Endodermal cell (in vitro differentiated cells): ENCODE results near the gene KRT1. TPM values are rescaled to one million over a fixed set of nuclear protein-coding genes. Genes with fewer than 3 reads are reported as not detected.
"Not testable (repeated sequence)": the region's sequence is repeated elsewhere in the genome, so short reads cannot be mapped to it uniquely, and the experiment has no call there.

Source experiments
- DNase-seq: peaks from one replicate; pipeline ENCODE4 v3.0.0-alpha.2; 2017
- H3K27ac ChIP-seq: 2 replicates; pipeline ENCODE4 v1.5.1; 2013; ENCODE audit warnings: mild to moderate bottlenecking, low read depth, low read length, moderate library complexity
- H3K27me3 ChIP-seq: 2 replicates; pipeline ENCODE4 v1.6.1; 2013; ENCODE audit warnings: mild to moderate bottlenecking, low read length, moderate library complexity; ENCODE audit not compliant: insufficient read depth, control insufficient read depth, poor library complexity, severe bottlenecking
- H3K36me3 ChIP-seq: 2 replicates; pipeline ENCODE4 v1.7.0; 2013; ENCODE audit warnings: mild to moderate bottlenecking, low read length, moderate library complexity; ENCODE audit not compliant: control insufficient read depth, insufficient read depth
- H3K4me1 ChIP-seq: one replicate; pipeline ENCODE4 v1.7.0; 2013; ENCODE audit warnings: low read length; ENCODE audit not compliant: control insufficient read depth, insufficient read depth
- H3K4me3 ChIP-seq: 2 replicates; pipeline ENCODE4 v1.5.1; 2013; ENCODE audit warnings: mild to moderate bottlenecking, low read length, moderate library complexity
- H3K9ac ChIP-seq: 2 replicates; pipeline ENCODE4 v1.6.1; 2013; ENCODE audit warnings: mild to moderate bottlenecking, low read length, moderate library complexity; ENCODE audit not compliant: poor library complexity, severe bottlenecking; ENCODE audit errors: extremely low read depth
- H3K9me3 ChIP-seq: 2 replicates; pipeline ENCODE4 v1.6.1; 2013; ENCODE audit warnings: mild to moderate bottlenecking, low read length, moderate library complexity; ENCODE audit not compliant: control insufficient read depth
- H3K27ac Mint-ChIP-seq: 2 replicates; pipeline ENCODE4 v1.8.0; 2020; ENCODE audit warnings: mixed read lengths
- H3K27me3 Mint-ChIP-seq: 2 replicates; pipeline ENCODE4 v1.8.0; 2021; ENCODE audit warnings: mild to moderate bottlenecking, mixed read lengths; ENCODE audit not compliant: insufficient read depth
- H3K36me3 Mint-ChIP-seq: 2 replicates; pipeline ENCODE4 v1.8.0; 2020; ENCODE audit warnings: low read depth, mixed read lengths
- H3K4me1 Mint-ChIP-seq: 2 replicates; pipeline ENCODE4 v1.8.0; 2020; ENCODE audit warnings: mixed read lengths
- H3K4me3 Mint-ChIP-seq: 2 replicates; pipeline ENCODE4 v1.8.0; 2020; ENCODE audit warnings: mild to moderate bottlenecking, moderate library complexity, mixed read lengths
- H3K9me3 Mint-ChIP-seq: 2 replicates; pipeline ENCODE4 v1.8.0; 2020; ENCODE audit warnings: mild to moderate bottlenecking, mixed read lengths
- CTCF ChIP-seq: fragments of 200-600 bp; sonication (generic); conservative IDR thresholded peaks from 2 replicates; pipeline ENCODE4 v1.5.0; 2021; ENCODE audit warnings: antibody characterized with exemption, mild to moderate bottlenecking
- WGBS, 2 experiments: methylation state at CpG; one replicate each; pipeline versions ENCODE4 v1.1.5 to v1.1.7; 2013; ENCODE audit warnings: missing lambda C conversion rate in 2 of 2, mixed read lengths in 1 of 2; ENCODE audit not compliant: insufficient coverage in 1 of 2, insufficient read length in 1 of 2; 5-methylcytosine and 5-hydroxymethylcytosine counted together
- total RNA-seq, 2 donors: library from RNA; stranded (reverse); fragmentation: NEBNext Ultra II Directional in 1 of 2; extraction: Animal tissue kit (Norgen Biotek cat#: 25700) in 1 of 2; gene quantifications; 2 replicates in 1 of 2; 3 replicates in 1 of 2; pipeline ENCODE4 v1.2.1, GENCODE V29; 2021

Gene KRT1
- total RNA-seq, 2 donors from 2014 or later: not detected

- H3K4me3 ChIP-seq: peak overlapping the region; percentile 62
- no peak overlapping the region for H3K9ac ChIP-seq
- H3K9me3 ChIP-seq: no peaks in the 10 kb centered on the region
- peaks cover 63% of the 10 kb centered on the region for H3K27me3 Mint-ChIP-seq
- no peaks in the 10 kb centered on the region for H3K4me1 ChIP-seq
- H3K9me3 Mint-ChIP-seq: no peaks in the 10 kb centered on the region
- no peak for TF ChIP-seq CTCF
- H3K36me3 ChIP-seq: no peaks in the 10 kb centered on the region
- H3K4me1 Mint-ChIP-seq: peaks cover 4% of the 10 kb centered on the region
- no peaks in the 10 kb centered on the region for H3K36me3 Mint-ChIP-seq
- no peak overlapping the region for H3K27ac Mint-ChIP-seq
- peak; percentile 91 for DNase-seq
- peak overlapping the region; percentile 51 for H3K4me3 Mint-ChIP-seq
- WGBS, 2 experiments: 10 to 26% methylated on average over 10 to 72 of the region's 72 CpGs
- H3K27ac ChIP-seq: no peak overlapping the region
- peaks cover 60% of the 10 kb centered on the region for H3K27me3 ChIP-seq
Observed at GRCh38 chr12:52713960-52714886, 34.0 kb upstream of the KRT1 start.

GRCh38 chr12:52712122-52712521 is 31.9 kb upstream of the KRT1 start:
- H3K4me1 ChIP-seq, H3K4me1 Mint-ChIP-seq, DNase-seq, H3K36me3 Mint-ChIP-seq, H3K27ac Mint-ChIP-seq, H3K9me3 Mint-ChIP-seq, H3K27ac ChIP-seq, H3K4me3 Mint-ChIP-seq, H3K9ac ChIP-seq, H3K36me3 ChIP-seq, H3K4me3 ChIP-seq, H3K9me3 ChIP-seq: not testable (repeated sequence)
- H3K27me3 Mint-ChIP-seq: peaks cover 56% of the 10 kb centered on the region
- H3K27me3 ChIP-seq: peaks cover 44% of the 10 kb centered on the region
- 92 to 95% methylated on average over 3 to 6 of the region's 6 CpGs for WGBS, 2 experiments

- Histone ChIP-seq H3K4me3 (no peak overlapping the region), H3K27ac (no peak overlapping the region), H3K36me3 (no peaks in the 10 kb centered on the region), H3K4me1 (no peaks in the 10 kb centered on the region), H3K27me3 (peaks cover 30% of the 10 kb centered on the region), H3K9ac (no peak overlapping the region), H3K9me3 (no peaks in the 10 kb centered on the region)
- no peak for DNase-seq
- Mint-ChIP-seq H3K36me3 (no peaks in the 10 kb centered on the region), H3K27ac (no peak overlapping the region), H3K4me1 (peaks cover 4% of the 10 kb centered on the region), H3K4me3 (no peak overlapping the region), H3K9me3 (no peaks in the 10 kb centered on the region), H3K27me3 (peaks cover 43% of the 10 kb centered on the region)
- 100% methylated on average over 1 of the region's 1 CpG; no CpG with 5 or more reads in 1 of the 2 experiments for WGBS, 2 experiments
- TF ChIP-seq CTCF: no peak
Observed at GRCh38 chr12:52710730-52711129, 30.5 kb upstream of the KRT1 start.
